Astrocyte of the spinal cord (primary cell): ENCODE measurements around the gene KLF16.

Experiments
- DNase-seq: peaks from one replicate; pipeline ENCODE4 v3.0.0; 2011; ENCODE audit warnings: low read depth, low spot score
- H3K4me3 ChIP-seq: 2 replicates; pipeline ENCODE4 v1.5.1; 2011; ENCODE audit warnings: low read depth, mild to moderate bottlenecking, low read length, moderate library complexity
- in situ Hi-C: cut with HindIII; loops from 2 replicates; pipeline ENCODE4 v1.10.0; 2017; ENCODE audit warnings: low sequenced_read_pairs
- TF ChIP-seq, protein P1 (sequence below): IDR thresholded peaks from 2 replicates; pipeline ENCODE4 v1.5.1; 2012; ENCODE audit warnings: low read depth, mild to moderate bottlenecking, low read length, inconsistent platforms

KLF16 gene

DNA sequence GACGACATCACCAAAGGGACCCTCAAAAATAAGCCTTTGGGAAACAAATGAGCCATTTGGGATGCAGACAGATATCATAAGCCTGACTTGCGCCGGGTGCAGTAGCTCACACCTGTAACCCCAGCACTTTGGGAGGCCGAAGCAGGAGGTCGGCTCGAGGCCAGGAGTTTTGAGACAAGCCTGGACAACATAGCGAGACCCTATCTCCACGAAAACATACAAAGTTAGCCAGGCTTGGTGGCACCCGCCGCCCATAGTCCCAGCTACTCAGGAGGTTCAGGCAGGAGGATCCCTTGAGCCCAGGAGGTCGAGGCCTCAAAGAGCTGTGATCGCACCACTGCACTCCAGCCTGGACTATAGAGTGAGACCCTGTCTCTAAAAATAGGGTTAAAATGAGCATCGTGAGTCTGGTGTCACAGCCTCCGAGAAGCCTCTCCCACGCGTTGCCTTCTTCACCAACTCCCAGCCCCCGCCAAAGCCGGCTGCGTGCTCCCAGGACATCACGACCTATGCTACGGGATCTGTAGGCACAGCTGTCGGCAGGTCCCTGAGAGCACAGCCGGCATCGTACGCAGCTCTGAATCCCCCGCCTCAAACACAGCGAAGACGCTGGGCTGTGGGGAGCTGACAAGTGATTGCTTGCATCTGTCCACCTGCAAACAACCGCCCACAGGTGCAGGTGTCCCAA lies 16.7 kb downstream of the KLF16 start:
- TF ChIP-seq, protein P1, sequence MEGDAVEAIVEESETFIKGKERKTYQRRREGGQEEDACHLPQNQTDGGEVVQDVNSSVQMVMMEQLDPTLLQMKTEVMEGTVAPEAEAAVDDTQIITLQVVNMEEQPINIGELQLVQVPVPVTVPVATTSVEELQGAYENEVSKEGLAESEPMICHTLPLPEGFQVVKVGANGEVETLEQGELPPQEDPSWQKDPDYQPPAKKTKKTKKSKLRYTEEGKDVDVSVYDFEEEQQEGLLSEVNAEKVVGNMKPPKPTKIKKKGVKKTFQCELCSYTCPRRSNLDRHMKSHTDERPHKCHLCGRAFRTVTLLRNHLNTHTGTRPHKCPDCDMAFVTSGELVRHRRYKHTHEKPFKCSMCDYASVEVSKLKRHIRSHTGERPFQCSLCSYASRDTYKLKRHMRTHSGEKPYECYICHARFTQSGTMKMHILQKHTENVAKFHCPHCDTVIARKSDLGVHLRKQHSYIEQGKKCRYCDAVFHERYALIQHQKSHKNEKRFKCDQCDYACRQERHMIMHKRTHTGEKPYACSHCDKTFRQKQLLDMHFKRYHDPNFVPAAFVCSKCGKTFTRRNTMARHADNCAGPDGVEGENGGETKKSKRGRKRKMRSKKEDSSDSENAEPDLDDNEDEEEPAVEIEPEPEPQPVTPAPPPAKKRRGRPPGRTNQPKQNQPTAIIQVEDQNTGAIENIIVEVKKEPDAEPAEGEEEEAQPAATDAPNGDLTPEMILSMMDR = no peak
- DNase-seq = no peak
- H3K4me3 ChIP-seq = no peak overlapping the region
- in situ Hi-C loops = no loop called here

DNA sequence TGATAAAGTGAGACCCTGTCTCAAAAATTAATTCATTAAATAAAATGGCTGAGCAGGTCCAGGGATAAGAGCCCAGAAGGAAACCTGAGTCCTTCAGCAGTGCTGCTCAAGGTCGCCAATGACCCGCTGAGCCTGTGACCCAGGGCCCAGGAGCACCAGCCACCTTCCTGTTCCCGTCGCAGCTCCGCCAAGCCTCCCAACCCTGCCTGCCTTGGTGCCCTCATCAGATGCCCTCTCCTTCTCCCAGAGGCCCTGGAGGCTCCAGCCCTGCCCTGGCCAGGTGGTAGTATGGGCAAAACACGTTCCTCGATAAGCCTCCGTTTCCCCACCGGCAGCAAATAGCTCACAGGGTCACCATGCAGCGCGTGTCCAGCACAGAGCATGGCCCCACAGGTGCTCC lies 17.7 kb downstream of the KLF16 start:
- in situ Hi-C loops = no loop called here
- DNase-seq = no peak
- H3K4me3 ChIP-seq = no peak overlapping the region

DNA sequence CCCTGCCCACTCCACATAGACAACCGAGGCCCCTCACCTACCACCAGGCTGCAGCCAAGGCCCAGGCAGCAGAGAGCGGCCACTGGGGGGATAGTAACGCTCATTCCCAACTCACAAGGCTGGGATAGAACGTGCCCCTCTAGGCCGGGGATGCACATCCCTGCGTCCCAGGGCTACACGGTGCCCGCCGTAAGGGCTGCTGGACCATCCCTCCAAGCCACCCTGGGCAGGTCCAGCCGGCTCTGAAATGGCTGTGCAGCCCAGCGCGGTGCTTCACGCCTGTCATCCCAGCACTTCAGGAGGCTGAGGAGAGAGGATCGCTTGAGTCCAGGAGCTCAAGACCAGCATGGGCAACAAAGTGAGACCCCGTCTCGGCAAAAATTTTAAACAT lies 18.3 kb downstream of the KLF16 start:
- DNase-seq = no peak
- in situ Hi-C loops = no loop called here
- H3K4me3 ChIP-seq = no peak overlapping the region
- TF ChIP-seq, protein P1 = no peak

More for the DNA sequence above, 17.7 kb downstream of the KLF16 start:
- TF ChIP-seq, protein P1 = no peak

DNA sequence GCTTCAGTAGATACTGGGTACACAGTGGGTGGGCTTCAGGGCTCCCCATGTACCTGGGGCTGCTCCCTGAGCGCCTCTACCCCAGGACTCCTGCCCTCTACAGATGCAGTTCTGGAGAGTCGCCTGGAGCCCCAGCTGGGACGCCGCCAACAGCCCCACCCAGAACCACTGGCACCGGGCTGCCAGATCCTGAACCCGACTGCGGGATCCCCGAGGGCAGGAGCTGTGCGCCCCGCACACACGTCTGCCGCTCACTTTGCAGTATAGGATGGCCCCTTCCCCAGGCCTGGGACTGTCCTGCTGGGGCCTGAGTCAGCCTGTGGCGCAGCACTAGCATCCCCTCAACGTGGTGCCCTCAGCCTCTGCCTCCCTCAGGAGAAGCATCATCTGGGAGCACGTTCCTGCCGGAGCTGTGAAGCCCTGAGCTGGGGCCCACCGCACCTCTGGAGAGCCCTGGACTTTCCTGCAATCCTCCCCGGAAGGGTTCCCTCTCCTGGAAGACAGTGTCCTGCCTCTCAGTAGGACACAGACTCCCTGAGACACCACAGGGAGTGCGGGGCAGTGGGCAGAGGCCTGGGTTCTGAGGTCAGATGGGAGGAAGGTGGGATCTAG lies 18.8 kb downstream of the KLF16 start:
- no peak for DNase-seq
- TF ChIP-seq, protein P1 = no peak
- no peak overlapping the region for H3K4me3 ChIP-seq
- in situ Hi-C loops = no loop called here

DNA sequence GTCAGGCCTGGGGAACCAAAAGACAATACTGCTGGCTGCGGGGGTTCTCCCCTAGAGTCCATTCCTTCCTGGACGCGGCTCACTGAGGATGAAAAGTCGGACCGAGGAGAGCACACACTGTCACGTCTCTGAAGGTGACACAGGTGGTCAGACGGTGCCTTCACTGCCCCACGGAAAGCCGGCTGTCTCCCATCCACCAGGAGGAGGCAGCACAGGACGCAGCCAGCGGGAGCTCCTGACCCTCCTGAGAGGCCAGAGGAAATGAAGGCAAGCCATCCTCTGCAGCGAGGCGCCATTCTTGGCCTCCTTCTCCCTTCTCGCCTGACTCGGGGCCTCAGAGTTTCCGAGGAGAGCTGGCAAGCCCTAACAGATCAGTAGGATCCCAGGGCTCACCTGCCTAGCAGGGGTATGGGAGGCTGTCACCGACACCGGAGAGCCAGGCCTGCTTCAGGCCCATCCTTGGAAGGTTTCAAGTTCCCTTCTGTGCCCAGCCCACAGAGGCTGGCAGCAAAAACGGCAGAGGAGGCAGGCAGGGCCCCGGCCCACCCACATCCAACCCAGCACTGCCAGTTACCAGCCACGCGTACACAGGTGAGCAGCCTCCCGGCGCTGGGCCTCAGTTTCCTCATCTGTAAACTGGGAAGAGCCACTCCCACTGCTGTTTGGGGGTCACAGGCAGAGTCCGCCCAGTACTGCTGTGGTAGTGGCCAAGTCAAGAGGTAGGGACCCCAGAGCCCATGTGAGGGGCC lies 19.6 kb downstream of the KLF16 start:
- in situ Hi-C loops = no loop called here
- DNase-seq = no peak
- TF ChIP-seq, protein P1 = peak; percentile 6
- no peak overlapping the region for H3K4me3 ChIP-seq

DNA sequence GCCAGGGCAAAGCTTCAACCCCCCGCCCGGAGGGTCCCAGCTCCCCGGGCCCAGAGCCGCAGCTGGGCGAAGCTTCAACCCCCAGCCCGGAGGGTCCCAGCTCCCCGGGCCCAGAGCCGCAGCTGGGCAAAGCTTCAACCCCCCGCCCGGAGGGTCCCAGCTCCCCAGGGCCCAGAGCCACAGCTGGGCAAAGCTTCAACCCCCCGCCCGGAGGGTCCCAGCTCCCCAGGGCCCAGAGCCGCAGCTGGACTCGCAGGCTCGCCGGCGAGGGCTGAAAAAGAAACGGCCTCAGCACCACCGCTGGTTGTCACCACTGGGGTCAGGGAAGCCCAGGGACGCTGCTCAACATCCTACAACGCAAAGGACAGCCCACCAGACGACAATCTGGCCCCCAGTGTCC lies 20.3 kb downstream of the KLF16 start:
- no peak for DNase-seq
- in situ Hi-C loops = no loop called here
- TF ChIP-seq, protein P1 = no peak
- H3K4me3 ChIP-seq = no peak overlapping the region
